Embryonic facial prominence (tissue), 1 donor: ENCODE results near the gene KCNG4.

Source experiments
- DNase-seq: peaks from one replicate; pipeline ENCODE4 v3.0.0-alpha.2; 2016; ENCODE audit errors: extremely low spot score

The KCNG4 gene

DNA sequence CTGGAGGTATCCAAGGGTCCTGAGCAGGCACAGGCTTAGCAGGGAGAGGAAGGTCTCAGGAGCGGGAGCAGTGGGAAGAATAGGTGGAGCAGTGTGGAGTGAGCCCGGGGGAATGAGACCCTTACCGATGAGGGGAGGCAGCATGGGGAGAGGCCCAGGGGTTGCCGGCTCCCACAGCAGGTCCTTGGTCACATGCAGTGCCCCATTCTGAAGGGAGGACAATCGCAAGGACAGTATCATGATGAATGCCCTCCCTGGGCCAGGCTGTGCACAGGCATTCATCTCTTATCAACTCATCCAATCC, 56.3 kb downstream of the KCNG4 start:
- no peak for DNase-seq

DNA sequence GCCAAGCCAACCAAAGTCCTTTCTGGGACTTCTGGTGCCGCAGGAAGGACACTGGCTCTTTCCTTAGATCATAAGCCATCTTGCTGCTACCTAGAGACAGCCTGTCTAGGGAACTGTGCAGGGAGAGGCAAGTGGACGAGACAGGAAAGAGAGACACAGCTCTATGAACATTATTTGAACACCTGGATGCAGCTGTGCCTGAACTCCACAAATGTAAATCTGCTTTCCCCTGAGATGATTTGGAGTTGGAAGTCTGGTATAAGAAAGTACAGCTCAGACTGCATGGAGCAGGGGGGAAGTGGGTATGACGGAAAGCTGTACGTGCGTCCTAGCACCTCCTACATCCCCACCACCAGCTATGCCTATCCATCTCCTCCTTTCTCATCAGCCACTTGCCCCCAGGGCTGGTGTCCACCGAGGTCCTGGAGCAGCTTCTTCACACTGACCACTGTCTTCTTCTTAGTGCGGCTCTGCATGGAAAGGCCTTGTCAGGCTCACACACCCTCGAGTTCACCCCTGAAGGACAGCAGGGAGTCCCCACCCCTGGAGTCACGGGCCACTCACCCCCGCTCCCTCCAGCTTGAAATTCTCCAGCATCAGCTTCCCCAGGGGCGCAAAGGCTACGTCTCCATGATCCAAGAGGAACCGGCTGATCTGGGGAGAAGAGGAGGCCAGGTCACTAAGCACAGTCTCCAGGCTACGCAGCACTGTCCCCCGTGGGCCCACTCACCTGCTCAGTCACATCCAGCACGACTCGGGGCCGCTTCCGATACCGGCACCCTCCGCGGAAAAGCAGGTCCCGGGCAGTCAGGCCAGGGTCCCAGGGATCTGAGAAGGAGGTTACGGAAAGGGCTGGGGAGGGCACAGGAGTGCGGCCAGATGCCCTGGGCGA, 56.9 kb downstream of the KCNG4 start:
- DNase-seq, result no peak

DNA sequence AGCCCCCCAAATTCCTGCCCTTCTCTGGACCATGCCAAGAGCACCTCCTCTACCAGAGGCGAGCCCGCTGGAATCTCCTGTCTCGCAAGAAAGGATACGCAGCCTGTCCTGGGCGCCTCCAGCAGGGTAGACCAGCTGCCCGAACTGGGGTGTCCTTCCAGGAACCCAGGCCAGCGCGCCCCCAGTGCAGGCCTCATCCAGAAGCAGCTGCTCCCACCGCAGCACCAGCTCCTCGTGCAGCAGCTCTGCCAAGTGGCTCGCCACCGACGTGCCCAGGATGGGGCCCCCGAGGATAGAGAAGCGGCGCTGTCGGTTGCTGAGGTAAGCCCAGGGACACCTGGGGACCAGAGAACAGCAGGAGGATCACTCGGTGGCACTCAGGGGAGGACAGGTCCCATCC, 57.7 kb downstream of the KCNG4 start:
- DNase-seq, result no peak

GRCh38 chr16:84181144-84181915, 58.5 kb downstream of the KCNG4 start:
- no peak for DNase-seq

DNA sequence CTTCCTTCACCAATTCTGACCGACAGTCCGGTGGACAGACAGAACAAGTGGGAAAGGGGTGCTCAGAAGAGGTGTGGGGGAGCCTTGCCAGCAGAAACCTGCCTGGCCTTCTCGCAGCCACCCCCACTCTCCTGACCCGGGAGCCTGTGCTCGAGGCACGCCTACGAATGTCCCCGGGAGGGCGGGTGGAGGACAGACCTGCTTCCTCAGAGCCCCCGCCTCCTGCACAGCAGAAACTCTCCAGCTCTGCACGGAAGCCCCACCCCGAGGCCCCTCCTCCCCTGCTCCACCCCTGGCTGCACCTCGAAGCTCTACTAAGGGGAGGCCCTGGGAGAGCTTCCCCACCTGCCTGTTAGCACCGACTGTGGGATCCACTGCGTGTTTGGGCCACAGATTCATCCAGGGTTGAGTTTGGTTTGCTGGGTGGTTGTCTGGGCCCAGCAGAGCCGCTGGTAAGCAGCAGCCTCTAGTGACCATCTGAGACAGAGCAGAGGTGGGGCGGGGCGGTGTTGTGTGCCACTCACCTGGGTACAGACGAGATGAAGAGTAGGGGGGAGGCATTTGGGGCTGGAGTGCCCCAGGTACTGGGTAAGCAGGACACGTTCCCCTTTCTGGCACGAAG, 59.2 kb downstream of the KCNG4 start:
- DNase-seq, result no peak

- DNase-seq, result no peak
Observed at GRCh38 chr16:84179612-84180320, 60.0 kb downstream of the KCNG4 start.

DNA sequence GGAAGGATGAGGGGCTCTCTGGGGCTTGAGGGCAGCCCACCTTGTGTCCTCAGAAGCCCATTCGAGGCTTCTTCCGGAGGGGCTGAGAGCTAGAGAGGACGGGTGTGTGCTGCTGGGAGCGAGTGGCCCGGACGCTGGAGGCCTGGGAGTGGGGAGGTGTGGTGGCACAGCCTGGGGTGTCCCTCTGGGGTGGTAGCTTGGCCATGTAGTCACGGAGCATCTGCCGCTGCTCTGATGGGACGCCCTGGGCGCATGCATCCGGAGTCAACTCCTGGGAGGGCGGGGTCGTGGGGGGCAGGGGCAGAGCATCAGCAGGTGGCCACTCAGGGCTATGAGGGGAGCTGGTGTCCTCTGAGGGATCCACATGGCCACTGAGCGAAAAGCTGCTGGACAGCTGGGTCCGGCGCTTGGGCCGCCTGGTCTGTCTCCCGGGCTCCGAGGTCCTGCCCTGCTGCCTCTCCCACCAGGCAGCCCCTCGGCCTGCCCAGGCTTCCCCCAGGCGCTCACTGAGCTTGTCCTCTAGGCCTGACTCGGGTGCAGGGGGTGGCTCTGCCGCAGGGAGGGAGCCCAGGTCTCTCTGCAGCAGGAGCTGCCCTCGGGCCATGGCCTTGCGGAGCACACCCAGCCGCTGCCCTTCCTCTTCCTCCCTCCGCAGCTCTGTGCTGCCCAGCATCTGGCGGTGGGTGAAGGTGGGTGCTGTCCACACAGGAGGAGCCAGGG, 60.8 kb downstream of the KCNG4 start:
- DNase-seq, result no peak

DNA sequence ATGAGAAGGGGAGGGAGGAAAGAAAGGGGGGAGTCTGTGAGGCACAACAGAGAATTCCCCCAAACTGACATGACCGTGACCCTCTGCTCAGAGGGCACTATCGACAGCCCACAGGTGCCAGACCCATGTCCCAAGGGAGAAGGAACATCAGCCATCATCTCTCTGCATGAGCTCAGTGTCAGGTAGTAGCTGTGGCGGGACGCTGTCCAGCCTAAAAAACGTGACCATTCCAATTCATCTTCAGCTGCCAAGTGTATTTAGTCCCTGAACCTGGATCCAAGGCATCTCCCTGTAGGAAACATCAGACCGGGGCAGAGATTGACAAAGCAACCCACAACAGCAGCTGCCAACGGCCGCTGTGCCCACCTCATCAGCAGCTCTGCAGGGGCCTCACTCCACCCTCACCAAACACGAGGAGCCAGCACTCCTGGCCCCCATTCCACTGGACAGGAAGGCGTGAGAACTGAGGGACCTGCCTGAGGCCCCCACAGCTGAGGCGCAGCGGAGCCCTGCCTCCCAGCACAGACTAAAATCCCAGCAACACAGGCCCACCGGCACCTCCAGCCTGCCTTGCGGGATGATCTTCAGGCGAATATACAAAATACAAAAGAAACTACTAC, 61.6 kb downstream of the KCNG4 start:
- no peak for DNase-seq

DNA sequence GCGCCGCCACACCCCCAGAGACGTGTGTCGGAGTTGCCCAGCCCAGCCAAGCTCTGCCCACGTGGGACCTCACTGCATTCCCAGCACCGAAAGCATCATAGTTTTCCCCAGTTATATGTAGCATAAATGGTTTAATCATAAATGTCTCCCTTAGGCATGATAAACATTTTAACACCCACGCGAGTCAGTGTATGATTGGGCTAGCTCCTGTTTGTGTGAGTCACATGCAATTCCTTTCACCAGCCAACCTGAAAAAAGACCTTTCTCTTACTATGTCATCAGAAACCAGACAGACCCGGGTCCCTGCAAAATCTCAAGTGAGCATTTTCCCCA, 62.1 kb downstream of the KCNG4 start:
- DNase-seq, result no peak

DNA sequence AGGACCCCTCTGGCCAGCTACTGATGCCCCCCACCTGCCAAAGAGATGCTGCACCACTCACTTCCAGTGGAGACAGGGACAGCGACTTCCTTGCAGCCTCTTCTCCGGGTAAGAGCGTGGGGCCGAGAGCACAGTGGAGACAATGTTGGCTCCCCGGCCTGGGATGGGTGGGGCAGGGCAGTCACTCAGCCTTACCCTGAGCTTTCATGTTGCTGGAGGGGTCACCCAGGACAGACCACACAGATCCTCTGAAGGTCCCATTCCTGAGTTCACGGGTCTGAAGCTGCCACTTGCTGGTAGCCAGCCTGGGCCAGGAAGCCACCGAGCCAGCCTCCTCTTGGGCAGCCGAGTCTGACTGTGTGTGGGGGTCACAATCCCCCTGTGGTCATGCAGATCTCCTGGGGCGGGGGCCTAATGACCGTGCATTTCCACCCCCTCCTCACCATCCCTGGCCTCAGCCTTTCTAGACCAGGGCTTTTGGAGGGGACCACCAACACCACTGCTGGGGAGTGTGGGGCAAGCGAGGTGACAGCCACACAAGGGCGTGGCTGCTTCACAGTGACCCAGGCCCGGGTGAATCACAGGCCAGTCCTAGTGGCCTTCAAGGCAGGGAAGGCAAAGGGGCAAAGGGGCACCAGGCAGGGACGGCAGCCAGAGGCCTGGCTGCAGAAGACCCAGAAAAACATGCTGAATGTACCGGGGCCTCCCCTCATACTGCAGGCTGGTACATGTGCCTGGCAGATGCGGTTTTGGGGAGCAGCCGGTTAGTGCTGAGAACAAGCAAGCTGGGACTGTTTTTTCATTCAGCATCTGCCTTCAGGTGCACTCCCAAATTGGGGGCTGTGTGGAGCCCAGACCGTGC, 63.4 kb downstream of the KCNG4 start:
- no peak for DNase-seq

- DNase-seq, result no peak
Observed at GRCh38 chr16:84175350-84176081, 64.3 kb downstream of the KCNG4 start.

- DNase-seq, result no peak
Observed at GRCh38 chr16:84174396-84174795, 65.4 kb downstream of the KCNG4 start.

GRCh38 chr16:84169765-84170310, 70.0 kb downstream of the KCNG4 start:
- no peak for DNase-seq
